ENCODE measurements around the gene BCAS3.

Gene BCAS3

GRCh38 chr17:61225178-61225882 is 547.7 kb downstream of the BCAS3 start:
- Histone ChIP-seq H3K9me3 (ENCODE audit: control insufficient read depth, low read length) (no peaks in the 10 kb centered on the region), H3K4me1 (no peaks in the 10 kb centered on the region), H3K27ac (no peak overlapping the region), H3K36me3 (ENCODE audit: control insufficient read depth, insufficient read depth, low read length) (no peaks in the 10 kb centered on the region), H3K27me3 (ENCODE audit: control insufficient read depth, insufficient read depth, low read length) (no peaks in the 10 kb centered on the region), H3K79me2 (no peaks in the 10 kb centered on the region), H2AFZ (no peak overlapping the region), H3K9ac (no peak overlapping the region), H3K4me2 (ENCODE audit: low read length) (no peak overlapping the region), H3K4me3 (ENCODE audit: low read depth, low read length) (no peak overlapping the region)
- TF ChIP-seq CTCF (IDR thresholded peaks at IDR 0.05), result no peak

GRCh38 chr17:61227866-61228265 is 550.2 kb downstream of the BCAS3 start:
- Histone ChIP-seq H3K36me3 (ENCODE audit: control insufficient read depth, insufficient read depth, low read length) (no peaks in the 10 kb centered on the region), H3K27ac (no peak overlapping the region), H3K27me3 (ENCODE audit: control insufficient read depth, insufficient read depth, low read length) (no peaks in the 10 kb centered on the region), H3K9me3 (ENCODE audit: control insufficient read depth, low read length) (no peaks in the 10 kb centered on the region), H3K9ac (no peak overlapping the region), H3K4me3 (ENCODE audit: low read depth, low read length) (no peak overlapping the region), H3K4me2 (ENCODE audit: low read length) (no peak overlapping the region), H3K79me2 (no peaks in the 10 kb centered on the region), H3K4me1 (no peaks in the 10 kb centered on the region), H2AFZ (no peak overlapping the region)
- no peak for TF ChIP-seq CTCF (IDR thresholded peaks at IDR 0.05)

GRCh38 chr17:61230461-61230860 is 552.8 kb downstream of the BCAS3 start:
- Histone ChIP-seq H3K9ac (no peak overlapping the region), H3K27me3 (ENCODE audit: control insufficient read depth, insufficient read depth, low read length) (no peaks in the 10 kb centered on the region), H3K4me1 (no peaks in the 10 kb centered on the region), H2AFZ (no peak overlapping the region), H3K4me3 (ENCODE audit: low read depth, low read length) (no peak overlapping the region), H3K4me2 (ENCODE audit: low read length) (no peak overlapping the region), H3K27ac (no peak overlapping the region), H3K36me3 (ENCODE audit: control insufficient read depth, insufficient read depth, low read length) (no peaks in the 10 kb centered on the region), H3K79me2 (no peaks in the 10 kb centered on the region), H3K9me3 (ENCODE audit: control insufficient read depth, low read length) (no peaks in the 10 kb centered on the region)
- no peak for TF ChIP-seq CTCF (IDR thresholded peaks at IDR 0.05)

GRCh38 chr17:61230972-61231820 is 553.5 kb downstream of the BCAS3 start:
- H3K4me1 ChIP-seq, result peaks cover 3% of the 10 kb centered on the region
- H2AFZ ChIP-seq, result no peak overlapping the region
- H3K4me2 ChIP-seq (ENCODE audit: low read length), result no peak overlapping the region
- no peak overlapping the region for H3K27ac ChIP-seq
- H3K27me3 ChIP-seq (ENCODE audit: control insufficient read depth, insufficient read depth, low read length), result no peaks in the 10 kb centered on the region
- no peaks in the 10 kb centered on the region for H3K79me2 ChIP-seq
- no peak overlapping the region for H3K9ac ChIP-seq
- no peak overlapping the region for H3K4me3 ChIP-seq (ENCODE audit: low read depth, low read length)
- H3K9me3 ChIP-seq (ENCODE audit: control insufficient read depth, low read length), result no peaks in the 10 kb centered on the region
- no peaks in the 10 kb centered on the region for H3K36me3 ChIP-seq (ENCODE audit: control insufficient read depth, insufficient read depth, low read length)
- no peak for TF ChIP-seq CTCF (IDR thresholded peaks at IDR 0.05)
